Measurements from ENCODE around the gene GGN.

GRCh38 chr19:38420935-38421334 is 33.1 kb upstream of the GGN start:
- TF ChIP-seq CREB1 (IDR thresholded peaks at IDR 0.05): no peak
- TF ChIP-seq CREB1 (CRISPR knock-in tag; IDR thresholded peaks at IDR 0.05): no peak
- TF ChIP-seq, protein P1, sequence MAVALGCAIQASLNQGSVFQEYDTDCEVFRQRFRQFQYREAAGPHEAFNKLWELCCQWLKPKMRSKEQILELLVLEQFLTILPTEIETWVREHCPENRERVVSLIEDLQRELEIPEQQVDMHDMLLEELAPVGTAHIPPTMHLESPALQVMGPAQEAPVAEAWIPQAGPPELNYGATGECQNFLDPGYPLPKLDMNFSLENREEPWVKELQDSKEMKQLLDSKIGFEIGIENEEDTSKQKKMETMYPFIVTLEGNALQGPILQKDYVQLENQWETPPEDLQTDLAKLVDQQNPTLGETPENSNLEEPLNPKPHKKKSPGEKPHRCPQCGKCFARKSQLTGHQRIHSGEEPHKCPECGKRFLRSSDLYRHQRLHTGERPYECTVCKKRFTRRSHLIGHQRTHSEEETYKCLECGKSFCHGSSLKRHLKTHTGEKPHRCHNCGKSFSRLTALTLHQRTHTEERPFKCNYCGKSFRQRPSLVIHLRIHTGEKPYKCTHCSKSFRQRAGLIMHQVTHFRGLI (CRISPR knock-in tag; IDR thresholded peaks at IDR 0.05): no peak
- no peak for TF ChIP-seq CTCF (IDR thresholded peaks at IDR 0.05 in 2 of 3, conservative IDR thresholded peaks at IDR 0.05 in 1 of 3; ENCODE audit: insufficient read depth in 2 of 3, low read depth in 1 of 3, low read length in 3 of 3)
- TF ChIP-seq RREB1 (CRISPR knock-in tag; IDR thresholded peaks at IDR 0.05): no peak
- no peak for TF ChIP-seq CBX2 (IDR thresholded peaks at IDR 0.05; ENCODE audit: insufficient read depth, low read length, poor library complexity, severe bottlenecking)
- no peak for TF ChIP-seq ZNF274 (IDR thresholded peaks at IDR 0.05; ENCODE audit: borderline replicate concordance, low read depth, low read length)
- no peak for TF ChIP-seq POLR2A (conservative IDR thresholded peaks at IDR 0.05)

All from K562 (cell line).